Measurements from ENCODE around the gene COL1A2. TPM values are rescaled to one million over a fixed set of nuclear protein-coding genes. Genes with fewer than 3 reads are reported as not detected.

The COL1A2 gene
- total RNA-seq: 9.8 and 13.3 TPM in 2 replicates

DNA sequence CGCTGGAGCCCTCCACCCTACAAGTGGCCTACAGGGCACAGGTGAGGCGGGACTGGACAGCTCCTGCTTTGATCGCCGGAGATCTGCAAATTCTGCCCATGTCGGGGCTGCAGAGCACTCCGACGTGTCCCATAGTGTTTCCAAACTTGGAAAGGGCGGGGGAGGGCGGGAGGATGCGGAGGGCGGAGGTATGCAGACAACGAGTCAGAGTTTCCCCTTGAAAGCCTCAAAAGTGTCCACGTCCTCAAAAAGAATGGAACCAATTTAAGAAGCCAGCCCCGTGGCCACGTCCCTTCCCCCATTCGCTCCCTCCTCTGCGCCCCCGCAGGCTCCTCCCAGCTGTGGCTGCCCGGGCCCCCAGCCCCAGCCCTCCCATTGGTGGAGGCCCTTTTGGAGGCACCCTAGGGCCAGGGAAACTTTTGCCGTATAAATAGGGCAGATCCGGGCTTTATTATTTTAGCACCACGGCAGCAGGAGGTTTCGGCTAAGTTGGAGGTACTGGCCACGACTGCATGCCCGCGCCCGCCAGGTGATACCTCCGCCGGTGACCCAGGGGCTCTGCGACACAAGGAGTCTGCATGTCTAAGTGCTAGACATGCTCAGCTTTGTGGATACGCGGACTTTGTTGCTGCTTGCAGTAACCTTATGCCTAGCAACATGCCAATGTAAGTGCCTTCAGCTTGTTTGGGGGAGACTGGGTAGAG is at the start of gene COL1A2:
COL1A2 (plus strand) TSS at position 459 of the 704 bp plus-strand sequence; CDS start at position 596, 137 bp downstream.
- peak; percentile 14 to 28 for DNase-seq (ENCODE audit: low read depth in 2 of 2)

DNA sequence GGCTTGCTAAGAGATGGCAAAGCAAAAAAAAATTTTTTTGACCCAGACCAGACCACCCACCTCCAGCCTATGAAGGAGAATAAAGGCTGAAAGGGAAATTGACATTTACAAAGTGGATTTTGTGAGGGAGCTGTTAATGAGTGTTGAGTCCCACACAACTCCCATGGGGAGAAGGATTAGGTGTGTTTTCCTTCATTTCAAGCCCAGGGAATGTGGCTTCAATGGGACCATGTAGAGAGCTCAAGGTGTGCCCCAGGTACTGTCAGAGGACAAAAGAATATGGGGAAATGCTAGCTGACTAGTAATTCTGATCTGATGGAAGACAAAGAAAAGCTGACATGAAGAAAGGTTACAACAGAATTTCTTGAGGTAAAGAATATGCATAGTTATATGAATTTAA is 48.8 kb upstream of the COL1A2 start:
- no peak for DNase-seq (ENCODE audit: low read depth in 2 of 2)

DNA sequence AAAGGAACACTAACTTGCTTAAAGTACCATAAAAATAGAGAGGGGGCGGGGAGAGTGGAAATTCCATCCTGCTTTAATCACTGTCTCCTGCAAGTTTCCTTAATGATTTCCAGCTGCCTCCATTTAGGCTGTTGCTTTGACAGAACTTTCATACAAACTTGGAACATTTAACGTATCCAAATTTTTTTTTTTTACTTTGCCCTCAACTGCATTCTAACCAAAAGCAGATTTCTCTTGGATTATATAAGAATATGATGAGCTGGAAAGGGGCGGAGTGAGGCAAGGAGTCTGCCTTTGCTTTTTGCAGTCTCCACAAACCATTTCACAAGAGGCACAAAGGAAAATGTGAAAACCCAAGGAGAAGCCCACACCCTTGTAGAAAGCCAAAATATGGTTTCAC is 46.6 kb upstream of the COL1A2 start:
- peak in 1 of 2 donors; percentile 31 for DNase-seq (ENCODE audit: low read depth in 2 of 2)

DNA sequence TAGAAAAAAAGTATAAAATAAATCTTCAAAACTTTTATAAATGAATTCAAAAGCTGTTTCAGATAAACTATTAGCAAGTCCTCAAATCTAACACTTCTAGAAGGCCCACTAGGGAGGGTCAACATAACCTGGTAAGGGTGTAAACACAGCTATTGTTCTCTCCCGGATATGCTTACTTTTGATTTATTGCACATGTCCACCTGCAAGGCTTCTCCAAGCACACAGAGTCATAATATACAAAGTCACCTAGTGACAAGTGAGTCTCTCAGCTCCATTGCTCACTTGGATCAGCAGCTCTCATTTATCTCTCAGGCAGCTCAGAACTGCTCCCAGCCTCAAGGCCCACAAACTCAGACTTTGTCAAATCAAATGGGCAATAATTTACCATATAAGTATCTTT is 44.0 kb upstream of the COL1A2 start:
- DNase-seq (ENCODE audit: low read depth in 2 of 2): no peak

DNA sequence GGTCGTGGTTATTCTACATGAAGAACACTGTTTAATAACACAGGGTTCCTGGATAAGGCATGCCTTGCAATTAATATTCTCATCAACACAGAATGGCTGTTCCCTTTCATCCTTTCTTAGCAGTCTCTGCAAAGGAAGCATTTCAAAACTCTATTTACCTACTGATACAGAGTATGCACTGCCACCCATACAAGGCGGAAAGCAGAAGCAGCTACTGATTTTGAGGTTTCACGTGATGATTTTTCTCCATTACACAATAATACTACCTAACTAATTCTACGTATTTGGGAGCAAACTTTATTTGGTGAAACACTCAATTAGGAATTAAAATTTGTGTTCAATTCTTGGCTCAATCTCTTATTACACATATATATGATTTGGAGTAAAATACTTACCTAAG is 43.0 kb upstream of the COL1A2 start:
- no peak for DNase-seq (ENCODE audit: low read depth in 2 of 2)

GRCh38 chr7:94352887-94353286 is 41.8 kb upstream of the COL1A2 start:
- no peak for DNase-seq (ENCODE audit: low read depth in 2 of 2)

GRCh38 chr7:94354953-94355352 is 39.7 kb upstream of the COL1A2 start:
- DNase-seq (ENCODE audit: low read depth in 2 of 2): no peak

GRCh38 chr7:94355454-94355853 is 39.2 kb upstream of the COL1A2 start:
- DNase-seq (ENCODE audit: low read depth in 2 of 2): no peak

GRCh38 chr7:94357076-94357475 is 37.6 kb upstream of the COL1A2 start:
- DNase-seq (ENCODE audit: low read depth in 2 of 2): no peak

GRCh38 chr7:94360926-94361325 is 33.8 kb upstream of the COL1A2 start:
- no peak for DNase-seq (ENCODE audit: low read depth in 2 of 2)

DNA sequence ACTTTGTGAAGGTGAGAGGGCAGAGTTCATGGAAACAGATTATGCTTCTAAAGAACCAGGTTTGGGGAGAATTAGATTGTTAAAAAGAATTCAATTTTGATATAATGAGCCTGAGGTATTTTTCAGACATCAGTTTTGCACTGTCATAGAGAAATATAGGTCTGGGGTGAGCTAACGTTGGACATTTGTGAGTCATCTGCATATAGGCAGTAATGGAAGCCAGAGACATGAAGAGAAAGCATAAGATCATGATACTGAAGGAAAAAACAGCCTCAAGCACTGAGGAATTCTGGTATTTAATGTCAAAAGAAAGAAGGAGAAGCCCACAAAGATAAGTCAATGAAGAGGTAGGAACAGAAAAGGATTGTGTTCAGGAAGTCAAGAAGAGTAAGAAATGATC is 32.4 kb upstream of the COL1A2 start:
- DNase-seq (ENCODE audit: low read depth in 2 of 2): no peak

DNA sequence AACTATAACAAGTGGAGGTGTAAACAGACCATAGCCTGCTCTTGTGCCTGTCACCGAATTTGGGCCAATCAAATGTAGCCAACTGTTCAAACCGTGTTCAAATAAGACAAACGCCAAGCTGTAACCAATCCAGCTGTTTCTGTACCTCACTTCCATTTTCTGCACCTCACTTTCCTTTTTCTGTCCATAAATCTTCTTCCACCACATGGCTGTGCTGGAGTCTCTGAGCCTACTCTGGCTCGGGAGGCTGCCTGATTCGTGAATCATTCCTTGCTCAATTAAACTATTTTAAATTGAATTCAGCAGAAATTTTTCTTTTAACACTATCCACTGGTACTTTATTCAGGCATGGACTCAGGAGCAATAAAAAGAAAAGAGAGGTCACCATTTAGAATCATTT is 29.9 kb upstream of the COL1A2 start:
- DNase-seq (ENCODE audit: low read depth in 2 of 2): no peak

GRCh38 chr7:94366163-94366562 is 28.5 kb upstream of the COL1A2 start:
- DNase-seq (ENCODE audit: low read depth in 2 of 2): no peak

DNA sequence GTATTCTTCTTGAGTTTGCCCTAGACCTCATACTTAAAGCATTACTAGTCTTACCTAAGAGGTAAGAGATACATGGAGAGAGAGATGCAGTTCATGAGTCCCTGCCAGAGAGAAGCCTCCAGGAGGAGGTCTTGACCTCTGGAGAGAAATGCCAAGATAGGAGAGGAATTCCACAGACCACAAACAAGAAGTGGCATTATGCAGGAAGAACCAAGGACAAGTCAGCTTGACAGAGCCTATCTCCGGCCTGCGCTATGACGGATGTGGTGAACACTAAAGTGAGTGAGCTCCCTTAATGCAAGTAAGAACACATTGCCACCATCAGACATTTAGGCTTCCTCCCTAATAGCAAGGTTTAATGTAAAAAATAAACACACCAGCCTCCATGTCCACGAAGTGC is 27.9 kb upstream of the COL1A2 start:
- DNase-seq (ENCODE audit: low read depth in 2 of 2): no peak

GRCh38 chr7:94367949-94368348 is 26.7 kb upstream of the COL1A2 start:
- DNase-seq (ENCODE audit: low read depth in 2 of 2): peak in 1 of 2 donors; percentile 7

GRCh38 chr7:94368371-94368791 is 26.3 kb upstream of the COL1A2 start:
- DNase-seq (ENCODE audit: low read depth in 2 of 2): peak; percentile 9 to 91

DNA sequence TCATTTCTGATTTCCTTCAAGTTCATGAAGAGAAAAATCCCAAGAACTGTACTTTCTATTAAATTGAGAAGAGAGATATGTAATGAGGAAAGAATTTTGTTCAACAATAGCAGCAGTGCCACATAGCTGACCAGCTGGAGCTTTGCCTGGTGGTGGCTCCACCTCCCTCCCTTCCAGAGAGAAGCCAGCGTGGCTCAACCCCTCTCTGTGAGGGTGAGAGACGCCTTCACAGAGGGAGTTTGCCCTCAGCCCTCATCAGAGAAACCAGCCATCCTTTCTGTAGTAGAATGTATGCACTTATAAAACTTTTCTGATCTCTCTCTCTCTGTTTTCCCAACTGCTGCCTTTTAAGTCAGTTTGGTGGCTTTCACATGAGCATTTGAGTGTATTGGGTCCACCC is 20.5 kb upstream of the COL1A2 start:
- DNase-seq (ENCODE audit: low read depth in 2 of 2): peak; percentile 32 to 83

- peak in 1 of 2 donors; percentile 89 for DNase-seq (ENCODE audit: low read depth in 2 of 2)
Measured at GRCh38 chr7:94374721-94375566, 19.8 kb upstream of the COL1A2 start.

DNA sequence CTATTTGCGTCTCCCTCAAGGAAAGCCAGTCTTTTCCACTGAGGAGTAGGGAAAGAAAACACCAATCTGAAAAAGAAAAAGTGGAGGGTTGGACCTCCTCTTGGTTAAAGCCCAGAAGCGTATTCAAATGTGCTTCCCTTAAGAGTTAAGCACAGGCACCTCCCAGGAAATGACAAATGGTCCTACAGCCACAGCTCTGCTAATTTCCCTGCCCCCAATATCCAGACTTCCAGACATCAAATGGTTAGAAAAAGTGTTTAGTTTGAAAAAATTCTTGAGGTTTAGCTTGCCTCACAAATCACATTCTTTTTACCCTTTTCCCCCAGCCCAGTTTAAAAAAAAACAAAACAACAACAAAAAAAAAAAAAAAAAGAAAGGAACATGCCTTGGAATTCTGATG is 19.0 kb upstream of the COL1A2 start:
- peak in 1 of 2 donors; percentile 91 for DNase-seq (ENCODE audit: low read depth in 2 of 2)

- no peak for DNase-seq (ENCODE audit: low read depth in 2 of 2)
Measured at GRCh38 chr7:94376281-94376680, 18.4 kb upstream of the COL1A2 start.

- peak in 1 of 2 donors; percentile 11 for DNase-seq (ENCODE audit: low read depth in 2 of 2)
Measured at GRCh38 chr7:94378356-94378755, 16.3 kb upstream of the COL1A2 start.

DNA sequence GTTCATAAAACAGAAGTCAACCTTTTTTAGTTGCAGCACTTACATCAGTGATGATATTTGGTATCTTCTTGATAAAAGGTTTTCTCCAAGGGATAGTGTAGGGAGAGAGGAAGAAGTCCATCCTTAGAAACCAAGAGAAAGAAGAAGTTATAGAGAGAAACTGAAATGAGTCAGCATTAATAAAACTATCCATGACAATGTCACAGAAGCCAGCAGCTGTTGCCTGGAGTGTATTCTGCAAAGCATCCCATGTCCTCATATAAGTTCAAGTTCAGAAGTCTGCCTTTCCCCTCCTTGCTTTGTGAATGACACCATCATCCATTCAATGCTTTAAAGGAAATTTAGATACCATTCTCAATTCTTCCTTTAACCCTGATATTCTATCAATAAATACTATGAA is 14.4 kb upstream of the COL1A2 start:
- no peak for DNase-seq (ENCODE audit: low read depth in 2 of 2)

DNA sequence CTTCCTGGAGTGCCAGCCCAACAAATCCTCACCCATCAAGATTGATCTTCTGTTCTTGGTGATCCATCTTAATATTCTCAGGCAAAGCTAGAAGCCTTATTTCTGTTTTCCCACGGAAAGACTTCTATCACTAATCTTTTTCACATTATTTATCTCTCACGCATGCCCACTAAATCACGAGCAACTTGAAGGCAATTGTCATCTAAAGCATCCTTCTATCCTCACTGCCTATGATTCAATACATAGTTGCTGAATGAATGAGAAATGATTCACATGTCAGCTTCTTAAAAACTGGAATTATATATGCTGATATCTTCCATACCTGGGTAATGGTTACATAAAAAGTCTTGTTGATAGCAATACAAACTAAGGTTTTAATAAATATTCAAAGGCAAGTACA is 12.6 kb upstream of the COL1A2 start:
- DNase-seq (ENCODE audit: low read depth in 2 of 2): no peak

All from lung microvascular endothelial cell (primary cell).